GM23338 (cell line): ENCODE results near the gene ABCB11. TPM values are rescaled to one million over a fixed set of nuclear protein-coding genes. Genes with fewer than 3 reads are reported as not detected.
"Not testable (repeated sequence)": the region's sequence is repeated elsewhere in the genome, so short reads cannot be mapped to it uniquely, and the experiment has no call there.

Source experiments
- ATAC-seq: fragments of 200-7000 bp; cut with Tn5 transposase; 3 replicates; pipeline ENCODE4 v1.9.1; 2020
- DNase-seq: peaks from one replicate; pipeline ENCODE4 v3.0.0-alpha.2; 2015; ENCODE audit warnings: low spot score
- H2AFZ ChIP-seq: fragments of 200-600 bp; sonication (generic); 2 replicates; pipeline ENCODE4 v1.8.0; 2016; ENCODE audit warnings: antibody characterized with exemption, mild to moderate bottlenecking, moderate library complexity
- H3F3A ChIP-seq: fragments of 200-600 bp; sonication (generic); replicated peaks from 2 replicates; pipeline ENCODE4 v1.8.0; 2017; ENCODE audit warnings: antibody characterized with exemption, mixed run types, low read depth
- H3K27ac ChIP-seq: fragments of 200-600 bp; sonication (generic); 2 replicates; pipeline ENCODE4 v1.6.1; 2016; ENCODE audit warnings: low read depth
- H3K27me3 ChIP-seq: fragments of 200-600 bp; sonication (generic); 2 replicates; pipeline ENCODE4 v1.8.0; 2016; ENCODE audit warnings: mild to moderate bottlenecking, mixed run types, moderate library complexity; ENCODE audit not compliant: insufficient read depth
- H3K36me3 ChIP-seq: fragments of 200-600 bp; sonication (generic); 2 replicates; pipeline ENCODE4 v1.8.0; 2016; ENCODE audit warnings: mild to moderate bottlenecking; ENCODE audit not compliant: insufficient read depth
- H3K4me1 ChIP-seq: fragments of 200-600 bp; sonication (generic); 2 replicates; pipeline ENCODE4 v1.8.0; 2016; ENCODE audit warnings: mild to moderate bottlenecking, moderate library complexity; ENCODE audit not compliant: insufficient read depth
- H3K4me2 ChIP-seq: fragments of 200-600 bp; sonication (generic); 2 replicates; pipeline ENCODE4 v1.7.1; 2017; ENCODE audit warnings: mixed run types
- H3K4me3 ChIP-seq: fragments of 200-600 bp; sonication (generic); 2 replicates; pipeline ENCODE4 v1.6.1; 2016; ENCODE audit warnings: mixed run types
- H3K79me2 ChIP-seq: fragments of 200-600 bp; sonication (generic); replicated peaks from 2 replicates; pipeline ENCODE4 v1.8.0; 2017; ENCODE audit warnings: mild to moderate bottlenecking; ENCODE audit not compliant: insufficient read depth
- H3K9me2 ChIP-seq: fragments of 200-600 bp; sonication (generic); 2 replicates; pipeline ENCODE4 v1.8.0; 2017; ENCODE audit not compliant: insufficient read depth
- H4K20me1 ChIP-seq: fragments of 200-600 bp; sonication (generic); replicated peaks from 2 replicates; pipeline ENCODE4 v1.8.0; 2017; ENCODE audit warnings: mild to moderate bottlenecking; ENCODE audit not compliant: insufficient read depth
- H3K27ac Mint-ChIP-seq: 2 replicates; pipeline ENCODE4 v1.8.0; 2020; ENCODE audit warnings: inconsistent platforms, mild to moderate bottlenecking, moderate library complexity, mixed read lengths
- H3K27me3 Mint-ChIP-seq: 3 replicates; pipeline ENCODE4 v1.8.0; 2022; ENCODE audit warnings: low read depth, mild to moderate bottlenecking, moderate library complexity, mixed read lengths, inconsistent platforms; ENCODE audit not compliant: insufficient read depth, poor library complexity
- H3K36me3 Mint-ChIP-seq: 3 replicates; pipeline ENCODE4 v1.8.0; 2021; ENCODE audit warnings: low read depth, mild to moderate bottlenecking, inconsistent platforms, moderate library complexity, mixed read lengths
- H3K4me1 Mint-ChIP-seq: 3 replicates; pipeline ENCODE4 v1.8.0; 2020; ENCODE audit warnings: mild to moderate bottlenecking, inconsistent platforms, mixed read lengths
- H3K4me3 Mint-ChIP-seq: 3 replicates; pipeline ENCODE4 v1.8.0; 2021; ENCODE audit warnings: moderate library complexity, mild to moderate bottlenecking, inconsistent platforms, mixed read lengths
- H3K9me3 Mint-ChIP-seq: 3 replicates; pipeline ENCODE4 v1.8.0; 2020; ENCODE audit warnings: moderate library complexity, mild to moderate bottlenecking, inconsistent platforms, mixed read lengths
- CTCF ChIP-seq, 2 experiments: fragments of 200-600 bp in 1 of 2; sonication (generic) in 1 of 2; conservative IDR thresholded peaks; 2 replicates each; pipeline versions ENCODE4 v1.5.1 to v1.6.1; 2016 to 2017; ENCODE audit warnings: antibody characterized with exemption in 2 of 2, low read depth in 2 of 2, mild to moderate bottlenecking in 2 of 2, moderate library complexity in 1 of 2
- EZH2 ChIP-seq: fragments of 200-600 bp; sonication (generic); IDR thresholded peaks from one replicate; pipeline ENCODE4 v1.8.0; 2017; ENCODE audit warnings: antibody characterized with exemption, mild to moderate bottlenecking, low read depth; ENCODE audit not compliant: unreplicated experiment
- EZH2phosphoT487 ChIP-seq: fragments of 200-600 bp; sonication (generic); IDR thresholded peaks from one replicate; pipeline ENCODE4 v1.8.1; 2018; ENCODE audit warnings: antibody characterized with exemption; ENCODE audit not compliant: unreplicated experiment
- JUNB ChIP-seq: IDR thresholded peaks from one replicate; pipeline ENCODE4 v1.6.1; 2016; ENCODE audit warnings: antibody characterized with exemption; ENCODE audit not compliant: unreplicated experiment
- NANOG ChIP-seq: IDR thresholded peaks from 2 replicates; pipeline ENCODE4 v1.6.1; 2016; ENCODE audit warnings: antibody characterized with exemption, borderline replicate concordance
- STAT1 ChIP-seq: IDR thresholded peaks from one replicate; pipeline ENCODE4 v1.6.1; 2016; ENCODE audit warnings: antibody characterized with exemption; ENCODE audit not compliant: unreplicated experiment
- ZNF331 ChIP-seq: fragments of 250-450 bp; sonication (Bioruptor Pico); IDR thresholded peaks from 2 replicates; pipeline ENCODE4 v1.5.0; 2020; ENCODE audit warnings: low read depth, mild to moderate bottlenecking, moderate library complexity
- polyA plus RNA-seq: library from polyadenylated mRNA; unstranded; fragments of >200 nt; fragmentation: Nextera tagmentation; extraction: Ambion mirVana; gene quantifications from 2 replicates; pipeline ENCODE4 v1.2.1, GENCODE V29; 2016
- total RNA-seq: library from RNA; depleted of rRNA; stranded (reverse); fragments of >200 nt; shearing (Covaris generic); gene quantifications from 2 replicates; pipeline ENCODE4 v1.2.3, GENCODE V29; 2014
- TF ChIP-seq, protein P1 (sequence below): fragments of 250-450 bp; sonication (Bioruptor Pico); IDR thresholded peaks from 2 replicates; pipeline ENCODE4 v1.5.0; 2020; ENCODE audit warnings: mild to moderate bottlenecking, moderate library complexity
- TF ChIP-seq, protein P2 (sequence below): IDR thresholded peaks from 2 replicates; pipeline ENCODE4 v1.6.1; 2016; ENCODE audit warnings: antibody characterized with exemption

The ABCB11 gene
- total and polyA plus RNA-seq, 2 experiments from 2014 or later, result not detected

DNA sequence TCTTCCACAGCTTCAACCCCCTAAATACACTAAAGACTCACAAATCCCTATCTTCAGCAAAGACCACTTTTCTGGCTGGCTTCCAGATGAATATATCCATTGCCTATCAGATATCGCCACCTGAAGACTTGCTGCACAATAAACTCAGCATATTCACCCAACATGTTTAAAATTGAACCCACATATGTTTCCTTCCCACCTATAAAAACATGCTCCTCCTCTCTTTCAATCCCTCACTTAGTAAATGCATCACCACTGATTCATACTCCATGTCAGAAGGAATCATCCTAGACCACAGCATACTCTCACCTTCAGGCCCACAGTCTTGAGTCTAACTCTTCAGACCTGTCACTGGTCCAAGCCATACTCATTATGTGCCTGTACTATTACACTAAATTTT is 146.1 kb downstream of the ABCB11 start (continued):
- TF ChIP-seq EZH2phosphoT487, result no peak
- TF ChIP-seq NANOG, result no peak

DNA sequence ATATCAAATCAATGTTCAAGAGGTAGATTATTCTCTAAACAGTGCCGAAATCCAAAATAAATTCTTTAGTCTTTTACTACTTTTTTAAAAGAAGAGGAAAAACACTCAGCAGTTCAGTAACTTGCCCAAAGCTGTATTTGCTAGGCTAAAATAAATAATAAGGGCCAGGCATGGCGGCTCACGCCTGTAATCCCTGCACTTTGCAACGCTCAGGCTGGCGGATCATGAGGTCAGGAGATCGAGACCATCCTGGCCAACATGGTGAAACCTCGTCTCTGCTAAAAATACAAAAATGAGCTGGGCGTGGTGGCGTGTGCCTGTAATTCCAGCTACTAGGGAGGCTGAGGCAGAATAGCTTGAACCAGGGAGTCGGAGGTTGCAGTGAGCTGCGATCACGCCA is 149.0 kb downstream of the ABCB11 start:
- H3K79me2 ChIP-seq, ATAC-seq, H3K9me2 ChIP-seq, H3K4me1 Mint-ChIP-seq, H3K9me3 Mint-ChIP-seq, H3K4me3 Mint-ChIP-seq, H3K4me2 ChIP-seq, H3F3A ChIP-seq, H3K4me1 ChIP-seq, H3K27me3 Mint-ChIP-seq, DNase-seq, H2AFZ ChIP-seq, H3K27me3 ChIP-seq, H3K36me3 ChIP-seq, H3K27ac Mint-ChIP-seq, H3K4me3 ChIP-seq, H3K27ac ChIP-seq, H4K20me1 ChIP-seq: not testable (repeated sequence)
- H3K36me3 Mint-ChIP-seq, result peaks cover 16% of the 10 kb centered on the region

DNA sequence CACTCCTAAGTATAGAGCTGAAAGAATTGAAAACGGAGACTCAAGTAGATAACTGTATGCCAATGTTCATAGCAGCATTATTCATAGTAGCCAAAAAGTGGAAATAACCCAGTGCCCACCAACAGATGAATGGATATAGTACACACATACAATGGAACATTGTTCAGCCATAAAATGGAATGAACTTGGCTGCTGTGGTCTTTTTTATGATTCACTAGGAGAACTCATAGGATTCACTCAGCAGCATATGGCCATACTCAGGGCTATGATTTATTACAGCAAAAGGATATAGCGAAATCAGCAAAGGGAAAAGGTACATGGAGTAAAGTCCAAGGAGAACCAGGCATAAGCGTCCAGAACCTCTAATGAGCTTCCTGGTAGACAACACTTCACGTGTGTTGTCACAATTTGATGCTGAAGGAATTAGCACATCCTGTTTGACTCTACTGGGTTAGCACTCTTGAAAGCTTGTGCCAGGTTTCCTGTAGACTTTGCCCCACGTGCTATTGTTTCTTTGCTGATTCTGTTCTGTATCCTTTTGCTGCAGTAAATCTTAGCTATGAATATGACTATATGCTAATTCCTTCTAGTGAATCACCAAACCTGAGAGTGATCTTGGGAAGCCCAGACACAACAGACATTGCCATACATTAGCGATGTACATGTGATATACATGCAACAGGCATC is 156.6 kb downstream of the ABCB11 start:
- H3K4me1 ChIP-seq, result peaks cover 14% of the 10 kb centered on the region
- no peaks in the 10 kb centered on the region for H3F3A ChIP-seq
- no peak overlapping the region for H3K27ac Mint-ChIP-seq
- H3K9me2 ChIP-seq, result no peaks in the 10 kb centered on the region
- no peaks in the 10 kb centered on the region for H3K79me2 ChIP-seq
- H3K4me1 Mint-ChIP-seq, result peaks cover 14% of the 10 kb centered on the region; the same call in 2 of the 3 replicates
- H3K4me3 ChIP-seq, result no peak overlapping the region
- H3K36me3 Mint-ChIP-seq, result peaks cover 38% of the 10 kb centered on the region
- no peak overlapping the region for H3K27ac ChIP-seq
- no peak for DNase-seq
- no peaks in the 10 kb centered on the region for H3K9me3 Mint-ChIP-seq
- H4K20me1 ChIP-seq, result no peaks in the 10 kb centered on the region
- no peaks in the 10 kb centered on the region; the same call in 1 of the 2 replicates for H3K36me3 ChIP-seq
- H2AFZ ChIP-seq, result no peak overlapping the region
- H3K4me2 ChIP-seq, result no peak overlapping the region
- no peak for ATAC-seq
- H3K27me3 Mint-ChIP-seq, result no peaks in the 10 kb centered on the region
- no peak overlapping the region for H3K4me3 Mint-ChIP-seq
- H3K27me3 ChIP-seq, result no peaks in the 10 kb centered on the region
- no peak for TF ChIP-seq EZH2
- TF ChIP-seq, protein P1, sequence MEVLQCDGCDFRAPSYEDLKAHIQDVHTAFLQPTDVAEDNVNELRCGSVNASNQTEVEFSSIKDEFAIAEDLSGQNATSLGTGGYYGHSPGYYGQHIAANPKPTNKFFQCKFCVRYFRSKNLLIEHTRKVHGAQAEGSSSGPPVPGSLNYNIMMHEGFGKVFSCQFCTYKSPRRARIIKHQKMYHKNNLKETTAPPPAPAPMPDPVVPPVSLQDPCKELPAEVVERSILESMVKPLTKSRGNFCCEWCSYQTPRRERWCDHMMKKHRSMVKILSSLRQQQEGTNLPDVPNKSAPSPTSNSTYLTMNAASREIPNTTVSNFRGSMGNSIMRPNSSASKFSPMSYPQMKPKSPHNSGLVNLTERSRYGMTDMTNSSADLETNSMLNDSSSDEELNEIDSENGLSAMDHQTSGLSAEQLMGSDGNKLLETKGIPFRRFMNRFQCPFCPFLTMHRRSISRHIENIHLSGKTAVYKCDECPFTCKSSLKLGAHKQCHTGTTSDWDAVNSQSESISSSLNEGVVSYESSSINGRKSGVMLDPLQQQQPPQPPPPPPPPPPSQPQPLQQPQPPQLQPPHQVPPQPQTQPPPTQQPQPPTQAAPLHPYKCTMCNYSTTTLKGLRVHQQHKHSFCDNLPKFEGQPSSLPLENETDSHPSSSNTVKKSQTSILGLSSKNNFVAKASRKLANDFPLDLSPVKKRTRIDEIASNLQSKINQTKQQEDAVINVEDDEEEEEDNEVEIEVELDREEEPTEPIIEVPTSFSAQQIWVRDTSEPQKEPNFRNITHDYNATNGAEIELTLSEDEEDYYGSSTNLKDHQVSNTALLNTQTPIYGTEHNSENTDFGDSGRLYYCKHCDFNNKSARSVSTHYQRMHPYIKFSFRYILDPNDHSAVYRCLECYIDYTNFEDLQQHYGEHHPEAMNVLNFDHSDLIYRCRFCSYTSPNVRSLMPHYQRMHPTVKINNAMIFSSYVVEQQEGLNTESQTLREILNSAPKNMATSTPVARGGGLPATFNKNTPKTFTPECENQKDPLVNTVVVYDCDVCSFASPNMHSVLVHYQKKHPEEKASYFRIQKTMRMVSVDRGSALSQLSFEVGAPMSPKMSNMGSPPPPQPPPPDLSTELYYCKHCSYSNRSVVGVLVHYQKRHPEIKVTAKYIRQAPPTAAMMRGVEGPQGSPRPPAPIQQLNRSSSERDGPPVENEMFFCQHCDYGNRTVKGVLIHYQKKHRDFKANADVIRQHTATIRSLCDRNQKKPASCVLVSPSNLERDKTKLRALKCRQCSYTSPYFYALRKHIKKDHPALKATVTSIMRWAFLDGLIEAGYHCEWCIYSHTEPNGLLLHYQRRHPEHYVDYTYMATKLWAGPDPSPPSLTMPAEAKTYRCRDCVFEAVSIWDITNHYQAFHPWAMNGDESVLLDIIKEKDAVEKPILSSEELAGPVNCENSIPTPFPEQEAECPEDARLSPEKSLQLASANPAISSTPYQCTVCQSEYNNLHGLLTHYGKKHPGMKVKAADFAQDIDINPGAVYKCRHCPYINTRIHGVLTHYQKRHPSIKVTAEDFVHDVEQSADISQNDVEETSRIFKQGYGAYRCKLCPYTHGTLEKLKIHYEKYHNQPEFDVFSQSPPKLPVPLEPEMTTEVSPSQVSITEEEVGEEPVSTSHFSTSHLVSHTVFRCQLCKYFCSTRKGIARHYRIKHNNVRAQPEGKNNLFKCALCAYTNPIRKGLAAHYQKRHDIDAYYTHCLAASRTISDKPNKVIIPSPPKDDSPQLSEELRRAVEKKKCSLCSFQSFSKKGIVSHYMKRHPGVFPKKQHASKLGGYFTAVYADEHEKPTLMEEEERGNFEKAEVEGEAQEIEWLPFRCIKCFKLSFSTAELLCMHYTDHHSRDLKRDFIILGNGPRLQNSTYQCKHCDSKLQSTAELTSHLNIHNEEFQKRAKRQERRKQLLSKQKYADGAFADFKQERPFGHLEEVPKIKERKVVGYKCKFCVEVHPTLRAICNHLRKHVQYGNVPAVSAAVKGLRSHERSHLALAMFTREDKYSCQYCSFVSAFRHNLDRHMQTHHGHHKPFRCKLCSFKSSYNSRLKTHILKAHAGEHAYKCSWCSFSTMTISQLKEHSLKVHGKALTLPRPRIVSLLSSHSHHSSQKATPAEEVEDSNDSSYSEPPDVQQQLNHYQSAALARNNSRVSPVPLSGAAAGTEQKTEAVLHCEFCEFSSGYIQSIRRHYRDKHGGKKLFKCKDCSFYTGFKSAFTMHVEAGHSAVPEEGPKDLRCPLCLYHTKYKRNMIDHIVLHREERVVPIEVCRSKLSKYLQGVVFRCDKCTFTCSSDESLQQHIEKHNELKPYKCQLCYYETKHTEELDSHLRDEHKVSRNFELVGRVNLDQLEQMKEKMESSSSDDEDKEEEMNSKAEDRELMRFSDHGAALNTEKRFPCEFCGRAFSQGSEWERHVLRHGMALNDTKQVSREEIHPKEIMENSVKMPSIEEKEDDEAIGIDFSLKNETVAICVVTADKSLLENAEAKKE (CRISPR knock-in tag), result no peak
- TF ChIP-seq, protein P2, sequence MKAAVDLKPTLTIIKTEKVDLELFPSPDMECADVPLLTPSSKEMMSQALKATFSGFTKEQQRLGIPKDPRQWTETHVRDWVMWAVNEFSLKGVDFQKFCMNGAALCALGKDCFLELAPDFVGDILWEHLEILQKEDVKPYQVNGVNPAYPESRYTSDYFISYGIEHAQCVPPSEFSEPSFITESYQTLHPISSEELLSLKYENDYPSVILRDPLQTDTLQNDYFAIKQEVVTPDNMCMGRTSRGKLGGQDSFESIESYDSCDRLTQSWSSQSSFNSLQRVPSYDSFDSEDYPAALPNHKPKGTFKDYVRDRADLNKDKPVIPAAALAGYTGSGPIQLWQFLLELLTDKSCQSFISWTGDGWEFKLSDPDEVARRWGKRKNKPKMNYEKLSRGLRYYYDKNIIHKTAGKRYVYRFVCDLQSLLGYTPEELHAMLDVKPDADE, result no peak
- TF ChIP-seq JUNB, result no peak
- TF ChIP-seq NANOG, result no peak
- no peak for TF ChIP-seq CTCF (conservative IDR thresholded peaks at IDR 0.05; ENCODE audit: low read depth in 2 of 2)
- TF ChIP-seq ZNF331 (CRISPR knock-in tag), result no peak
- no peak for TF ChIP-seq STAT1
